Dendritic cell treated with granulocyte-macrophage colony-stimulating factor and Interleukin-4, amounts not matched to agents 40 ng/mL and 50 ng/mL, for 4 days (primary cell): ENCODE data around the gene PPP1R9A.

Experiments
- H3K27ac Mint-ChIP-seq: one replicate; pipeline ENCODE4 v1.8.0; 2022; ENCODE audit warnings: mild to moderate bottlenecking, mixed read lengths
- H3K27me3 Mint-ChIP-seq: one replicate; pipeline ENCODE4 v1.8.0; 2022; ENCODE audit warnings: mild to moderate bottlenecking, mixed read lengths
- H3K36me3 Mint-ChIP-seq: one replicate; pipeline ENCODE4 v1.8.0; 2022; ENCODE audit warnings: low read depth, mixed read lengths
- H3K4me1 Mint-ChIP-seq: one replicate; pipeline ENCODE4 v1.8.0; 2022; ENCODE audit warnings: low read depth, mixed read lengths
- H3K4me3 Mint-ChIP-seq: one replicate; pipeline ENCODE4 v1.8.0; 2022; ENCODE audit warnings: mild to moderate bottlenecking, moderate library complexity, mixed read lengths
- H3K9me3 Mint-ChIP-seq: one replicate; pipeline ENCODE4 v1.8.0; 2022; ENCODE audit warnings: mixed read lengths
- intact Hi-C: fragments of 100-400 bp; cut with micrococcal nuclease; formaldehyde crosslinking; loops from one replicate; pipeline ENCODE4 v1.15.0; 2022

Gene PPP1R9A

DNA sequence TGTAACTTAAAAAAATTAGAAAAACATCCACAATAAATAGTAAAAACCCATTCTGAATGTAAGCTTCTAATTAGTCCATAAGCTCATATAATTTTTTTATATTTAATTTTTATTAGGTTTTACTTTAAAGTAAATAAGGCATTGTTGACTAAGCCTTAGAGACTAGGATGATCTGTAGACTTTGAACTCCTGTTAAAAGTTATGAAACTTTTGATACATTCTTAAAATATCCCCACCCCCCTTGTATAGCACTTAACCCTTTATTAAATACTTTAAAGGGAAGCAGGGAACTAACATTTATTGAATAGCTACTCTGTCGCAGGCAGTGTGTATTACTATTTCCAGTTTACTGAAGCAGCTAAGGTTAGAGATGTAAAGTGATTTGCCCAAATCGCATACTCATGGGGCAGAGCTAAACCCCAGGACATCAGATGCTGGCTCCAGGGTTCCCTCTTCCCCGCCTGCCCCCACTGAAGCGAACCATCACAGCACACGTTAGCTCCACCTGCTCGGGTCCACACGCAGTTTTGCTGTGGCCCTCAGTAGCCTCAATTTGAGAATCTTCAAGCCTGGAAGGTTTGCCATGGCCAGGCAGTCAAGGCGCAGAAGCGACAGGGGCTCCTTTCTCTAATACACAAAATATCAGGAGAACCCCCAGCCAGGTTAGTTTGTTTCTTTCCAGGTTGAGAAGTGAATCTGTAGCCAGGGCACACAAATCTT lies 416.2 kb downstream of the PPP1R9A start:
- Mint-ChIP-seq H3K9me3 (no peaks in the 10 kb centered on the region), H3K27ac (no peak overlapping the region), H3K4me1 (no peaks in the 10 kb centered on the region), H3K36me3 (no peaks in the 10 kb centered on the region), H3K4me3 (no peak overlapping the region), H3K27me3 (peaks cover 1% of the 10 kb centered on the region)
- intact Hi-C loops = no loop called here

DNA sequence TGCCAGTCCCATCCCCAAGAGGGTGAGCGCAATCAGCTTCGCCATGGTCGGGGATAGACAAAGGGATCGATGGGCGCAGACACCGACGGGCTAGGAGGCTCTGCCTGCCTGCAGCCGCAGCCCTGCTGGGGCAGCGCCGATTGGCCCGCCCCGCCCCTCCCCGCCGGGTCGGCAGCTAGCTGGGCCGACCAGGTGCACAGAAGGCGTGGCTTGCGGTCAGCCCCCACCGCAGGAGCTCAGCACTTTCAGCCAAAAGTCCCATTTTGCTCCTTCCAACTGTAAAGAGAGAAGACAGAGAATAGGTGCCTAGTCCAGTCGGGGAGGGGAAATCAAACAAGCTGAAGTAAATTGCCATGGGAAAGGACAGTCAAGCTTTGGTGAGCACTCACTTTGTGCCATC lies 417.0 kb downstream of the PPP1R9A start, which contains the start of gene PON1:
PON1 (minus strand) TSS at position 102 of the 400 bp plus-strand sequence; CDS start at position 45, 57 bp downstream.
- Mint-ChIP-seq H3K27me3 (peaks cover 1% of the 10 kb centered on the region), H3K27ac (no peak within 1 kb of the TSS), H3K4me1 (no peaks in the 10 kb centered on the region), H3K4me3 (no peak within 1 kb of the TSS), H3K36me3 (no peaks in the 10 kb centered on the region), H3K9me3 (no peaks in the 10 kb centered on the region)
- intact Hi-C loops = no loop called here

DNA sequence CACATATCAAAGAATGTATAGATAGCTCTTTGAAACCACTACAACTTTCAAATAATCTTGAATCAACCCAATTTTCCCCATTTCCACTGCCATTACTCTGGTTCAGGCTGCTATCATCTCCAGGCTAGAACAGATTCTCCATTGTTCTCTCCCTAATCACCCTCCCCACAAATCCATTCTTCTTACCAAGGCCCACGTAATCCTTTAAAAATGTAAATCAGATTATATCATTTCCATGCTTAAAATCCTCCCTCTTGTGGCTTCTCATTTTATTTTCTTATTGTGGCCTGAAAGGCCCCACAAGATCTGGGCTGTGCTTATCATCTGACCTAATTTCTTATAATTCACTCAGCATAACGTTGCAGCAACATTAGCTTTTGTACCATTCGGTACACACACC lies 420.0 kb downstream of the PPP1R9A start:
- H3K36me3 Mint-ChIP-seq = no peaks in the 10 kb centered on the region

DNA sequence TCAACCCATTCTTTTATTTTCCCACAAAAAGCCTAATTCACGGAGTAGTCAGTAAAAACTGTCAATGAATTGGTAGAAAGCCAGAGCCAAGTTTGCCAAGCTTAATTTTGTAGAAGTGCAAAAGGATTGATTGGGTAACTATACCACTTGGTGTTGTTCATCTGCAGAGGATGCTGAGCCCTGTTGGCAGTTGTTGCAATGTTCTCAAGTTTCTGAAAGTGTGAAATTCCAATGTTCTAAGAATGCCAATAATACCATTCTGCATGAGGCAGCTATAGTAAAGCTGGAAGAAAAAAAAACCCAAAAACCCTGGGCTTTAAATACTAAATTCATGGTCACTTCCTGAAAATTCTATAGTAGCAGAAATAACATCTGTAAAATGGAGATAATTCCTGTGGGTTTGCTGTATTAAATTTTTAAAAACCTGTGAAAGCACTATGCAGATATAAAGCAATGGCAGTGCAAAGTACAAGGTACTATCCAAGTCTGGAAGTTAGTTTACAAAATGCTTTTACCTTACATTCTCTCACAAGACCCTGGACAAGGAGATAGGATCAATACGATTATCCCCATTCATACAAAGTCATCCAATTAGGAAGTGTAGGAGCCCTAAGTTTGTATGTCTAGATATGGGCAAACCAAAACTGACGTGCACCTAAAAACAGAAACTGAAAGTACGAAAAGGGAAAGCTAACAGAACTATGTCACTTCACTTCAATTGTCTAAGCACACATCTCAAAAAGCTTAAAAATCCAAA lies 423.0 kb downstream of the PPP1R9A start:
- no peaks in the 10 kb centered on the region for H3K9me3 Mint-ChIP-seq

More for the DNA sequence above, 420.0 kb downstream of the PPP1R9A start:
- Mint-ChIP-seq H3K27ac (no peak overlapping the region), H3K9me3 (no peaks in the 10 kb centered on the region), H3K4me1 (peaks cover 6% of the 10 kb centered on the region), H3K27me3 (peaks cover 1% of the 10 kb centered on the region), H3K4me3 (no peak overlapping the region)
- intact Hi-C loops = no loop called here

DNA sequence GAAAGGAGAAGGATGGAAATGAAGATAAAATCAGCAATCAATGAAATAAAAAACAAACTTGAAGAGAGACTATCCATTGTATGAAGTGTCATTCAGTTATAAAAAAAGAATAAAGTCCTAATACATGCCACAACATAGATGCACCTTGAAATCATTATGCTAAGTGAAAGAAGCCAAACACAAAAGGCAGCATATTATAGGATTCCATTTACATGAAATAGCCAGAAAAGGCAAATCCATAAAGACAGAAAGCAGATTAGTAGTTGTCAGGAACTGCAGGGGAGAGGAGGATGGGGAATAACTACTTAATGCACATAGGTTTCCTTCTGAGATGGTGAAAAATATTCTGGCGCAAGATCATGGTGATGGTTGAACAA lies 423.6 kb downstream of the PPP1R9A start:
- peaks cover 6% of the 10 kb centered on the region for H3K4me1 Mint-ChIP-seq
- no peaks in the 10 kb centered on the region for H3K36me3 Mint-ChIP-seq
- H3K27me3 Mint-ChIP-seq = no peaks in the 10 kb centered on the region
- H3K27ac Mint-ChIP-seq = no peak overlapping the region
- peak overlapping the region; percentile 37 for H3K4me3 Mint-ChIP-seq
- no peaks in the 10 kb centered on the region for H3K9me3 Mint-ChIP-seq
- intact Hi-C loops = no loop called here

More for the DNA sequence above, 423.0 kb downstream of the PPP1R9A start:
- Mint-ChIP-seq H3K27me3 (no peaks in the 10 kb centered on the region), H3K4me3 (peak overlapping the region; percentile 37), H3K36me3 (no peaks in the 10 kb centered on the region), H3K4me1 (peaks cover 6% of the 10 kb centered on the region), H3K27ac (no peak overlapping the region)
- intact Hi-C loops = no loop called here

DNA sequence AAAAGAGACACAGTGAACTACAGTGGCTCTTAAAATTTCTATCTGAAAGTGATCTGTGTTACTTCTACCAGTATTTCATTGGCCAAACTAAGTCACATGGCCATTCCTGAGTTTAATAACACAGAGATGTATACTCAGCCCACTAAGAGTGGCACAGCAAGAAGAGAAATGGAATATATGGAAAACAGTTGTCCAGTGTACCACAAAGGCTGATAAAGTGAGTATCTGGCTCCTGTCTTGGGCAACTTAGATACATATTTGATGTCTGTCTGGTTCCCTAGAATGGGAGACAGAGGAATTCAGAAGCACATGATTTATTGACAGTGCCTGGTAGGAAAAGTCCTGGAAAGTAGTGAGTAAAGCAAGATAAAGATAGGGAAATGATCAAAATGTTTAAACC lies 427.1 kb downstream of the PPP1R9A start:
- no peak overlapping the region for H3K4me3 Mint-ChIP-seq
- no peak overlapping the region for H3K27ac Mint-ChIP-seq
- H3K27me3 Mint-ChIP-seq = no peaks in the 10 kb centered on the region
- H3K9me3 Mint-ChIP-seq = no peaks in the 10 kb centered on the region
- intact Hi-C loops = no loop called here
- H3K36me3 Mint-ChIP-seq = no peaks in the 10 kb centered on the region
- peaks cover 6% of the 10 kb centered on the region for H3K4me1 Mint-ChIP-seq

DNA sequence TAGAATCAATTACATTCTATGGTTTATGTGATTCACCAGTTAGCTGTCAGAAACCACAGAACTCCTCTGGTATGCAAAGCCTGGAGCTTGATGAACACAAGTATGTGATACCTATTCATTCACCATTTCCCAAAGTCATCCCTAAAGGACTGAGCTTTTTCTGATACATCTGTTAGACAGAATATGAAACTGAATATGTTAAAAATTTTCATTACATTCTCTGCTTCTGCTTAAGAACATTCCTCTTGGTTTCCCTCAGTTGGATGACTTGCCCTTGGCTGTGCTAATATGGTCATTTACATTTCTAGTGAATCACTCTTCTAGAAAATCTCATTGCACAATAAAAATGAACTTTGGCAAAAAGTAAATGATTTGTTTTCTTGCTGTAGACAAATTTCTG lies 427.7 kb downstream of the PPP1R9A start:
- intact Hi-C loops = no loop called here
- H3K4me3 Mint-ChIP-seq = no peak overlapping the region
- H3K4me1 Mint-ChIP-seq = peaks cover 6% of the 10 kb centered on the region
- no peaks in the 10 kb centered on the region for H3K27me3 Mint-ChIP-seq
- H3K9me3 Mint-ChIP-seq = no peaks in the 10 kb centered on the region
- H3K27ac Mint-ChIP-seq = no peak overlapping the region
- no peaks in the 10 kb centered on the region for H3K36me3 Mint-ChIP-seq

DNA sequence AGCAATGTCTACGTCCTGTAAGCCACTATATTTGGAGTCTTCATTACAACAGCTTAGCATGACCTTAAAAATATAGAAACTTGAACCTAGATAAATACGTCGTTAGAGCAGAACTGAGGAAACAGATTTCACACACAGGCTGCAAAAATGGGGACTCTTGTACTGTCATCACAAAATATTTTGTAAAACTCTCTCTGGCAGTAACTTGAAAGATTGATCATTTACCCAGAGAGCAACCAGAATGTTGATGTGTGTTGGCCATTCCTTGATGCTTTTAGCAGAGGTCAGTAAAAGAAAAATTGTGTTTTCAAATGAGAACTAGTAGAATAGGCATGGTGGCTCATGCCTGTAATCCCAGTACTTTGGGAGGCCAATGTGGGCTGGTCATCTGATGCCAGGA lies 431.4 kb downstream of the PPP1R9A start:
- Mint-ChIP-seq H3K27ac (no peak overlapping the region), H3K4me1 (no peaks in the 10 kb centered on the region), H3K9me3 (no peaks in the 10 kb centered on the region), H3K36me3 (no peaks in the 10 kb centered on the region), H3K4me3 (no peak overlapping the region), H3K27me3 (no peaks in the 10 kb centered on the region)
- intact Hi-C loops = no loop called here

DNA sequence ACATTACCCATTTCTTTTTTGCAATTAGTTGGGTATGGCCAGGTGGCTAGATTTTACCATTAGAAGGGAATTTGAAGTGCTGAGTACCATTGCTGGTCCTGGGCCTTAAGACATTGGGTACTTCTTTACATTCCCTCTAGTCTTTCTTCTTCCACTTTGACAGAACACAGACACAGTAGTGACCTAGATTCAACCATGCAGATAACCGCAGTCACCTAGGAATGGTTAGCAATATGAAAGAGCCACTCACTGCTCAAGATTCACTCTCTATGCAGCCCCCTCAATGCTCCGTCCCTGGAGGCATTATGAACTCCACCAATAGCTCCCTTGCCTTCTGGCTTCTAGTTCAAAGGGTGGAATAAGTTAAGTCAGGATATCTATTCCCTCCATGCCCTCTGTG lies 433.1 kb downstream of the PPP1R9A start:
- intact Hi-C loops = no loop called here
- Mint-ChIP-seq H3K27ac (no peak overlapping the region), H3K36me3 (no peaks in the 10 kb centered on the region), H3K4me1 (no peaks in the 10 kb centered on the region), H3K9me3 (no peaks in the 10 kb centered on the region), H3K27me3 (no peaks in the 10 kb centered on the region), H3K4me3 (no peak overlapping the region)

DNA sequence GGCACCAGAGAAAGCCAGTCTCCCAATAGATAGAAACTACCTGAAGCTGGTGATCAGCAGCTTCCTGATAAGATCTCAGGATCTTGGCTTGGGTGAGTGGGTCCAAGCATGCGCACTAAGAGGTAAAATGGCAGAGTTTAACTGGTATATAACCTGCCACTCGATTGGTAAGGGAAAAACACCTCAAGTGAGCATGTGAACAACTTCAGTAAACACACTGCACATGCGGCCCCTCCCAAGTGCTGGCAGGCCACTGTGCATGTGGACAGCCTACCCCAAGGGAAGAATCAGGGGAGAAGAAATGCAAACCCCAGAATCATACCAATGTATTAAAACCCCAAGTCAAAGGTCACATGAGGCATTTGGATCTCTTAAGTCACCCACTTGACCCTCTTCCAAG lies 434.6 kb downstream of the PPP1R9A start:
- intact Hi-C loops = no loop called here
- no peaks in the 10 kb centered on the region for H3K36me3 Mint-ChIP-seq
- H3K4me1 Mint-ChIP-seq = no peaks in the 10 kb centered on the region
- H3K4me3 Mint-ChIP-seq = no peak overlapping the region
- H3K27me3 Mint-ChIP-seq = no peaks in the 10 kb centered on the region
- H3K9me3 Mint-ChIP-seq = no peaks in the 10 kb centered on the region
- no peak overlapping the region for H3K27ac Mint-ChIP-seq

DNA sequence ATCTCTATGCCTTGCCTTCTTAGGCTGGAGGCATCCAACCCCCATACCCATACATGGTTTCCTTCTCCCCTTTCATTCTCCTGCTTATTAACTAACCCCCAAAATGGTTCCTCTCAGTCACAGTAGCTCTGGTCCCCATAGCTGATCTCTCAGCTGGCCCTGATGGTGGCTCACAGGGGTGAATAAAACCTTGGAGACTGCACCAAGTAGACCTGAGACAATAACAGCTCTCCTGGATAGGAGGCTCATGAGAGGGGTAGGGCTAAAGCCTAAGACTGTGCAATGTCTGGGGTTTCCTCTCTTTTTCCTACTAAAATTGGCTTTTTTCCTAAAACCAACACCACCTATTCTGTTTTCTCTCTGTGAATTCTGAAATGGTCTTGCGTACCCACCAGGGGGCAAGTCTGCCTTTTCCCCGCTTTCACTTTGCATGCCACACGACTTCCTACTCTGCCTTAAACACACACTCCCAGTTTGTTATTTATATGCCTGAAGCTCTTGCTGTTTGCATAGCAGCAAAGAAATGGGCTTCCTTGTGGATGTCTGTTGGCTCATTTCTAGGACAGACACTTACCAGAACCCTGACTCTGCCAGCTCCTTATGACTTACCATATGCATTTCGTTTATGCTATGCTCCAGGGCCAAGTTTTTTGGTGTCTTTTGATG lies 435.4 kb downstream of the PPP1R9A start:
- Mint-ChIP-seq H3K4me3 (no peak overlapping the region), H3K27ac (no peak overlapping the region), H3K36me3 (no peaks in the 10 kb centered on the region), H3K4me1 (no peaks in the 10 kb centered on the region), H3K9me3 (no peaks in the 10 kb centered on the region), H3K27me3 (no peaks in the 10 kb centered on the region)
- intact Hi-C loops = no loop called here
